H9 (cell line): ENCODE measurements around the gene SMIM1. TPM values are rescaled to one million over a fixed set of nuclear protein-coding genes. Genes with fewer than 3 reads are reported as not detected.

Experiments used
- DNase-seq: peaks from one replicate; pipeline ENCODE4 v3.0.0-alpha.2; 2017
- H2AFZ ChIP-seq: one replicate; pipeline ENCODE4 v1.6.1; 2013; ENCODE audit warnings: mild to moderate bottlenecking, low read length, control low read depth, moderate library complexity
- H2AK5ac ChIP-seq: 2 replicates; pipeline ENCODE4 v1.6.1; 2013; ENCODE audit warnings: low read length, control low read depth, mixed read lengths; ENCODE audit not compliant: insufficient read length
- H2BK120ac ChIP-seq: one replicate; pipeline ENCODE4 v1.6.1; 2013; ENCODE audit warnings: low read depth, mild to moderate bottlenecking, low read length, control low read depth, inconsistent platforms; ENCODE audit not compliant: poor library complexity, severe bottlenecking
- H2BK12ac ChIP-seq: 2 replicates; pipeline ENCODE4 v1.6.1; 2013; ENCODE audit warnings: low read length, control low read depth, mixed read lengths, low read depth; ENCODE audit not compliant: insufficient read length
- H2BK15ac ChIP-seq: 2 replicates; pipeline ENCODE4 v1.6.1; 2013; ENCODE audit warnings: low read depth, low read length, control low read depth
- H2BK20ac ChIP-seq: one replicate; pipeline ENCODE4 v1.6.1; 2013; ENCODE audit warnings: low read depth, mild to moderate bottlenecking, low read length, control low read depth, inconsistent platforms; ENCODE audit not compliant: poor library complexity, severe bottlenecking
- H2BK5ac ChIP-seq: 2 replicates; pipeline ENCODE4 v1.6.1; 2013; ENCODE audit warnings: low read length, control low read depth, mixed read lengths; ENCODE audit not compliant: insufficient read length
- H3K14ac ChIP-seq: 2 replicates; pipeline ENCODE4 v1.6.1; 2013; ENCODE audit warnings: low read length, control low read depth; ENCODE audit not compliant: insufficient read depth
- H3K18ac ChIP-seq: 2 replicates; pipeline ENCODE4 v1.6.1; 2013; ENCODE audit warnings: low read depth, mild to moderate bottlenecking, mixed read lengths, low read length, control low read depth; ENCODE audit not compliant: insufficient read length
- H3K23ac ChIP-seq: 2 replicates; pipeline ENCODE4 v1.6.1; 2013; ENCODE audit warnings: low read length, control low read depth, mixed read lengths, low read depth; ENCODE audit not compliant: insufficient read length
- H3K23me2 ChIP-seq: 2 replicates; pipeline ENCODE4 v1.6.1; 2013; ENCODE audit warnings: low read depth, mild to moderate bottlenecking, mixed read lengths, low read length, control low read depth; ENCODE audit not compliant: insufficient read length, poor library complexity, severe bottlenecking
- H3K27ac ChIP-seq: 2 replicates; pipeline ENCODE4 v1.5.1; 2013; ENCODE audit warnings: low read length, control low read depth, mixed read lengths, low read depth; ENCODE audit not compliant: insufficient read length
- H3K27me3 ChIP-seq: 2 replicates; pipeline ENCODE4 v1.6.1; 2013; ENCODE audit warnings: low read length, control low read depth, inconsistent platforms; ENCODE audit not compliant: insufficient read depth
- H3K4ac ChIP-seq: 2 replicates; pipeline ENCODE4 v1.6.1; 2013; ENCODE audit warnings: low read depth, mild to moderate bottlenecking, control low read depth, inconsistent platforms, low read length, moderate library complexity
- H3K4me1 ChIP-seq: 2 replicates; pipeline ENCODE4 v1.6.1; 2013; ENCODE audit warnings: low read length, control low read depth, inconsistent platforms; ENCODE audit not compliant: insufficient read depth
- H3K4me2 ChIP-seq: 2 replicates; pipeline ENCODE4 v1.6.1; 2013; ENCODE audit warnings: low read length, control low read depth, mixed read lengths; ENCODE audit not compliant: insufficient read length, insufficient read depth
- H3K56ac ChIP-seq: 2 replicates; pipeline ENCODE4 v1.6.1; 2013; ENCODE audit warnings: low read depth, mild to moderate bottlenecking, mixed read lengths, low read length, control low read depth; ENCODE audit not compliant: insufficient read length
- H3K79me1 ChIP-seq: 2 replicates; pipeline ENCODE4 v1.6.1; 2013; ENCODE audit warnings: low read depth, mild to moderate bottlenecking, moderate library complexity, low read length, control low read depth, inconsistent platforms; ENCODE audit not compliant: insufficient read depth, poor library complexity, severe bottlenecking
- H3K79me2 ChIP-seq: 2 replicates; pipeline ENCODE4 v1.6.1; 2013; ENCODE audit warnings: low read length, control low read depth, inconsistent platforms; ENCODE audit not compliant: insufficient read depth
- H3K9ac ChIP-seq: 2 replicates; pipeline ENCODE4 v1.6.1; 2013; ENCODE audit warnings: low read length, control low read depth, mixed read lengths; ENCODE audit not compliant: insufficient read length; ENCODE audit errors: extremely low read depth
- H3K9me3 ChIP-seq: one replicate; pipeline ENCODE4 v1.6.1; 2013; ENCODE audit warnings: low read depth, low read length, inconsistent platforms; ENCODE audit not compliant: control insufficient read depth
- H3T11ph ChIP-seq: one replicate; pipeline ENCODE4 v1.6.1; 2013; ENCODE audit warnings: mild to moderate bottlenecking, low read length, control low read depth, inconsistent platforms
- H4K20me1 ChIP-seq: one replicate; pipeline ENCODE4 v1.6.1; 2013; ENCODE audit not compliant: control insufficient read depth, insufficient read length, insufficient read depth
- H4K5ac ChIP-seq: 2 replicates; pipeline ENCODE4 v1.6.1; 2013; ENCODE audit warnings: low read depth, mild to moderate bottlenecking, mixed read lengths, low read length, control low read depth; ENCODE audit not compliant: insufficient read length
- H4K8ac ChIP-seq: replicated peaks from 2 replicates; pipeline ENCODE4 v1.6.1; 2013; ENCODE audit warnings: low read length, control low read depth, mixed read lengths, low read depth; ENCODE audit not compliant: insufficient read length
- H4K91ac ChIP-seq: 2 replicates; pipeline ENCODE4 v1.6.1; 2013; ENCODE audit warnings: low read depth, mild to moderate bottlenecking, moderate library complexity, mixed read lengths, low read length, control low read depth; ENCODE audit not compliant: insufficient read length
- H3K27ac Mint-ChIP-seq, 3 experiments: 2 replicates in 2 of 3; 3 replicates in 1 of 3; pipeline ENCODE4 v1.8.0; 2020 to 2021; ENCODE audit warnings: mixed read lengths in 3 of 3, mild to moderate bottlenecking in 1 of 3, moderate library complexity in 1 of 3
- H3K27me3 Mint-ChIP-seq: 2 replicates; pipeline ENCODE4 v1.8.0; 2021; ENCODE audit warnings: low read depth, mild to moderate bottlenecking, moderate library complexity, mixed read lengths
- H3K36me3 Mint-ChIP-seq, 3 experiments: 2 replicates in 2 of 3; 3 replicates in 1 of 3; pipeline ENCODE4 v1.8.0; 2020 to 2021; ENCODE audit warnings: low read depth in 3 of 3, mixed read lengths in 3 of 3; ENCODE audit not compliant: insufficient read depth in 1 of 3
- H3K4me1 Mint-ChIP-seq, 2 experiments: 2 replicates each; pipeline ENCODE4 v1.8.0; 2020; ENCODE audit warnings: mixed read lengths in 2 of 2
- H3K4me3 Mint-ChIP-seq, 2 experiments: 2 replicates in 1 of 2; 3 replicates in 1 of 2; pipeline ENCODE4 v1.8.0; 2020 to 2021; ENCODE audit warnings: mild to moderate bottlenecking in 2 of 2, mixed read lengths in 2 of 2, moderate library complexity in 1 of 2
- H3K9me3 Mint-ChIP-seq, 2 experiments: 2 replicates in 1 of 2; 3 replicates in 1 of 2; pipeline ENCODE4 v1.8.0; 2020; ENCODE audit warnings: mild to moderate bottlenecking in 2 of 2, mixed read lengths in 2 of 2, moderate library complexity in 1 of 2
- WGBS: extraction: QIAGEN DNeasy Blood & Tissue Kit; methylation state at CpG from one replicate; pipeline ENCODE4 v1.1.7; 2013; ENCODE audit warnings: missing lambda C conversion rate, low lambda C conversion rate, mixed read lengths; ENCODE audit not compliant: insufficient read length; ENCODE audit errors: extremely low coverage; 5-methylcytosine and 5-hydroxymethylcytosine counted together
- total RNA-seq: library from RNA; stranded (reverse); gene quantifications from 2 replicates; pipeline ENCODE4 v1.2.1, GENCODE V29; 2021
- TF ChIP-seq, protein P1 (sequence below): fragments of 200-600 bp; sonication (generic); conservative IDR thresholded peaks from 3 replicates; pipeline ENCODE4 v1.8.0; 2021; ENCODE audit warnings: antibody characterized with exemption, mild to moderate bottlenecking

Gene SMIM1
- total RNA-seq, 1 experiment from 2014 or later, result 5.3 TPM

DNA sequence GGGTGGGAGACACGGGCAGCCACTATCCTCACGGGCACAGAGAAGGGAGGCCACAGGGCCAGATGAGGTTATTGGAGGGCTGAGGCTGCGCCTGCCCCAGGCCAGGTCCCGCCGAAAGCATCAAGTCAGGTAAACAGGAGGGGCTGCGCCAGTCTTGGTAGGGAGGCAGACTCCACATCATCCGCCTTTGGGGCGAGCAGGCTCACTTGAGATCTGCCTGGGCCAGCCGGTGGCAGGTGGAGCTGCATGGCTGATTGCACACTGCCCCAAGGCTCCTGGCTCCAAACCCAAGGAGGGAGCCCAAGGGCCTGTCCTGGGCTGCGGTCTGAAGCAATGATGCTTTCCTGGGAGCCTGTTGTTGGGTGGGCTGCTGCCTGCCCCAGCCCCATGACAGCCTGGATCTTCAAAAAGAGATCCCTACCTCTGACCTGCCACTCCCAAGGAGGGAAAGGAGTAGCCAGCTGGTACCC is 4.6 kb downstream of the SMIM1 start:
- Histone ChIP-seq H2BK20ac (no peak overlapping the region), H3K9me3 (no peaks in the 10 kb centered on the region), H3K56ac (no peak overlapping the region), H3K23me2 (peaks cover 4% of the 10 kb centered on the region), H3K27ac (no peak overlapping the region), H3K14ac (no peak overlapping the region; the same call in 1 of the 2 replicates), H3K27me3 (no peaks in the 10 kb centered on the region), H3K9ac (no peak overlapping the region), H3K4me1 (no peaks in the 10 kb centered on the region), H3K18ac (no peak overlapping the region), H3K23ac (no peak overlapping the region), H3K79me1 (no peaks in the 10 kb centered on the region), H3T11ph (no peak overlapping the region), H2BK12ac (no peak overlapping the region), H4K20me1 (no peaks in the 10 kb centered on the region), H3K4ac (no peak overlapping the region), H2AK5ac (no peak overlapping the region), H3K79me2 (no peaks in the 10 kb centered on the region), H2BK5ac (no peak overlapping the region), H4K5ac (no peak overlapping the region), H2BK120ac (no peak overlapping the region), H2AFZ (no peak overlapping the region), H3K4me2 (no peak overlapping the region), H2BK15ac (no peak overlapping the region), H4K8ac (no peak overlapping the region), H4K91ac (no peak overlapping the region)
- H3K27ac Mint-ChIP-seq, result no peak overlapping the region
- peaks cover 10 to 19% of the 10 kb centered on the region in 2 experiments for H3K4me1 Mint-ChIP-seq
- no peak for DNase-seq
- whole genome bisulfite sequencing, result no CpG with 5 or more reads among the region's 10 CpGs
- TF ChIP-seq, protein P1, sequence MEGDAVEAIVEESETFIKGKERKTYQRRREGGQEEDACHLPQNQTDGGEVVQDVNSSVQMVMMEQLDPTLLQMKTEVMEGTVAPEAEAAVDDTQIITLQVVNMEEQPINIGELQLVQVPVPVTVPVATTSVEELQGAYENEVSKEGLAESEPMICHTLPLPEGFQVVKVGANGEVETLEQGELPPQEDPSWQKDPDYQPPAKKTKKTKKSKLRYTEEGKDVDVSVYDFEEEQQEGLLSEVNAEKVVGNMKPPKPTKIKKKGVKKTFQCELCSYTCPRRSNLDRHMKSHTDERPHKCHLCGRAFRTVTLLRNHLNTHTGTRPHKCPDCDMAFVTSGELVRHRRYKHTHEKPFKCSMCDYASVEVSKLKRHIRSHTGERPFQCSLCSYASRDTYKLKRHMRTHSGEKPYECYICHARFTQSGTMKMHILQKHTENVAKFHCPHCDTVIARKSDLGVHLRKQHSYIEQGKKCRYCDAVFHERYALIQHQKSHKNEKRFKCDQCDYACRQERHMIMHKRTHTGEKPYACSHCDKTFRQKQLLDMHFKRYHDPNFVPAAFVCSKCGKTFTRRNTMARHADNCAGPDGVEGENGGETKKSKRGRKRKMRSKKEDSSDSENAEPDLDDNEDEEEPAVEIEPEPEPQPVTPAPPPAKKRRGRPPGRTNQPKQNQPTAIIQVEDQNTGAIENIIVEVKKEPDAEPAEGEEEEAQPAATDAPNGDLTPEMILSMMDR, result no peak
- H3K4me3 Mint-ChIP-seq, result no peak overlapping the region
- H3K27me3 Mint-ChIP-seq, result peaks cover 5% of the 10 kb centered on the region
- H3K9me3 Mint-ChIP-seq, result no peaks in the 10 kb centered on the region
- peaks cover 26 to 32% (median 31%) of the 10 kb centered on the region in 3 experiments for H3K36me3 Mint-ChIP-seq
